Upper lobe of left lung (tissue), 6 donors: ENCODE data around the gene POM121L2. TPM values are rescaled to one million over a fixed set of nuclear protein-coding genes. Genes with fewer than 3 reads are reported as not detected.

ENCODE experiments used
- ATAC-seq, 2 donors: fragments of 200-7000 bp; cut with Tn5 transposase; one replicate each; pipeline ENCODE4 v1.9.1; 2022; ENCODE audit warnings: mild to moderate bottlenecking in 2 of 2, moderate library complexity in 2 of 2; ENCODE audit not compliant: low FRiP score in 2 of 2
- DNase-seq, 2 donors: peaks; one replicate each; pipeline ENCODE4 v3.0.0-alpha.2; 2019 to 2020
- H3K27ac ChIP-seq, 4 donors: fragments of 200-600 bp; sonication (generic); one replicate each; pipeline ENCODE4 v1.5.1; 2016 to 2019
- H3K27me3 ChIP-seq, 4 donors: fragments of 200-600 bp; sonication (generic); one replicate each; pipeline ENCODE4 v1.5.1; 2017 to 2019
- H3K36me3 ChIP-seq, 4 donors: fragments of 200-600 bp; sonication (generic); one replicate each; pipeline ENCODE4 v1.5.1; 2016 to 2019
- H3K4me1 ChIP-seq, 4 donors: fragments of 200-600 bp; sonication (generic); one replicate each; pipeline ENCODE4 v1.5.1; 2018 to 2019
- H3K4me3 ChIP-seq, 4 donors: fragments of 200-600 bp; sonication (generic); one replicate each; pipeline ENCODE4 v1.5.1; 2017 to 2019; ENCODE audit warnings: mild to moderate bottlenecking in 2 of 4, moderate library complexity in 1 of 4
- H3K9me3 ChIP-seq, 4 donors: fragments of 200-600 bp; sonication (generic); one replicate each; pipeline ENCODE4 v1.5.1; 2018 to 2019
- CTCF ChIP-seq, 6 experiments: fragments of 450-650 bp in 4 of 6; fragments of 200-600 bp in 2 of 6; sonication (generic) in 2 of 6; IDR thresholded peaks; one replicate each; pipeline ENCODE4 v1.5.1; 2016 to 2019; ENCODE audit warnings: antibody characterized with exemption in 6 of 6
- EP300 ChIP-seq, 4 donors: sonication (generic); formaldehyde crosslinking; IDR thresholded peaks; one replicate each; pipeline ENCODE4 v1.5.1; 2017; ENCODE audit warnings: antibody characterized with exemption in 4 of 4, control low read depth in 2 of 4
- POLR2A ChIP-seq, 4 donors: fragments of 450-650 bp; IDR thresholded peaks; one replicate each; pipeline ENCODE4 v1.5.1; 2016 to 2017; ENCODE audit warnings: antibody characterized with exemption in 4 of 4, mild to moderate bottlenecking in 2 of 4
- POLR2AphosphoS5 ChIP-seq, 2 donors: sonication (generic); formaldehyde crosslinking; IDR thresholded peaks; one replicate each; pipeline ENCODE4 v1.5.1; 2017; ENCODE audit warnings: antibody characterized with exemption in 2 of 2
- WGBS, 2 donors: methylation state at CpG; one replicate each; pipeline ENCODE4 v1.1.5; 2017 to 2018; 5-methylcytosine and 5-hydroxymethylcytosine counted together
- total RNA-seq, 6 donors: library from RNA; depleted of rRNA in 4 of 6; stranded (reverse); fragments of >200 nt in 4 of 6; gene quantifications; one replicate each; pipeline versions ENCODE4 v1.1.0 to v1.2.1, GENCODE V29; 2016 to 2021
- donor health status: DM: no; HTN: no; CAD: no; lungs with moderate emphysema.
- donor health status: DM: no; HTN: yes; CAD: no; lungs with severe emphysema.

The POM121L2 gene
- total RNA-seq, 6 donors from 2014 or later, result not detected

- Histone ChIP-seq H3K4me3 (no peak overlapping the region), H3K9me3 (no peaks in the 10 kb centered on the region), H3K27me3 (no peaks in the 10 kb centered on the region), H3K27ac (no peak overlapping the region), H3K36me3 (no peaks in the 10 kb centered on the region), H3K4me1 (no peaks in the 10 kb centered on the region)
- ATAC-seq (no peak), DNase-seq (no peak)
- WGBS, 2 donors, result 84 to 88% methylated on average over 4 of the region's 4 CpGs
- TF ChIP-seq POLR2A (IDR thresholded peaks at IDR 0.05) (no peak), POLR2AphosphoS5 (IDR thresholded peaks at IDR 0.05) (no peak), EP300 (IDR thresholded peaks at IDR 0.05) (no peak), CTCF (IDR thresholded peaks at IDR 0.05) (no peak)
Measured at GRCh38 chr6:27321901-27322300, 9.8 kb upstream of the POM121L2 start.

- no peak for DNase-seq
- Histone ChIP-seq H3K4me3 (no peak overlapping the region), H3K4me1 (no peaks in the 10 kb centered on the region), H3K36me3 (no peaks in the 10 kb centered on the region), H3K9me3 (no peaks in the 10 kb centered on the region), H3K27ac (no peak overlapping the region), H3K27me3 (no peaks in the 10 kb centered on the region)
- TF ChIP-seq CTCF (IDR thresholded peaks at IDR 0.05) (no peak), EP300 (IDR thresholded peaks at IDR 0.05) (no peak), POLR2AphosphoS5 (IDR thresholded peaks at IDR 0.05) (no peak), POLR2A (IDR thresholded peaks at IDR 0.05) (no peak)
- ATAC-seq, result no peak
Measured at GRCh38 chr6:27321370-27321769, 9.3 kb upstream of the POM121L2 start.

- no peak for TF ChIP-seq POLR2A (IDR thresholded peaks at IDR 0.05)
- no peak for TF ChIP-seq EP300 (IDR thresholded peaks at IDR 0.05)
- TF ChIP-seq POLR2AphosphoS5 (IDR thresholded peaks at IDR 0.05), result no peak
- no peak for TF ChIP-seq CTCF (IDR thresholded peaks at IDR 0.05)
- no peak for DNase-seq
- Histone ChIP-seq H3K9me3 (no peaks in the 10 kb centered on the region), H3K36me3 (no peaks in the 10 kb centered on the region), H3K27ac (no peak overlapping the region), H3K4me3 (no peak overlapping the region), H3K4me1 (no peaks in the 10 kb centered on the region), H3K27me3 (no peaks in the 10 kb centered on the region)
- no peak for ATAC-seq
- WGBS, 2 donors, result 64 to 67% methylated on average over 2 of the region's 2 CpGs
Measured at GRCh38 chr6:27318973-27319372, 6.9 kb upstream of the POM121L2 start.

- DNase-seq, result no peak
- Histone ChIP-seq H3K4me1 (peaks cover 6 to 15% (median 9%) of the 10 kb centered on the region in 4 donors), H3K4me3 (no peak overlapping the region), H3K27me3 (peaks cover 0 to 4% (median 1%) of the 10 kb centered on the region in 4 donors), H3K27ac (no peak overlapping the region), H3K9me3 (no peaks in the 10 kb centered on the region), H3K36me3 (no peaks in the 10 kb centered on the region)
- no peak for TF ChIP-seq CTCF (IDR thresholded peaks at IDR 0.05)
- no peak for TF ChIP-seq POLR2A (IDR thresholded peaks at IDR 0.05)
- no peak for TF ChIP-seq EP300 (IDR thresholded peaks at IDR 0.05)
- no peak for TF ChIP-seq POLR2AphosphoS5 (IDR thresholded peaks at IDR 0.05)
- WGBS, 2 donors, result 76 to 78% methylated on average over 2 of the region's 2 CpGs
- no peak for ATAC-seq
Measured at GRCh38 chr6:27314046-27314445, 2.0 kb upstream of the POM121L2 start.

GRCh38 chr6:27312950-27313271 is 838 bp upstream of the POM121L2 start:
- H3K27ac ChIP-seq, result no peak overlapping the region
- TF ChIP-seq POLR2A (IDR thresholded peaks at IDR 0.05) (no peak), EP300 (IDR thresholded peaks at IDR 0.05) (no peak), POLR2AphosphoS5 (IDR thresholded peaks at IDR 0.05) (no peak), CTCF (IDR thresholded peaks at IDR 0.05) (no peak)
- DNase-seq, result no peak
- WGBS, 2 donors, result 15 to 16% methylated on average over 8 of the region's 8 CpGs
- H3K4me3 ChIP-seq, result peak overlapping the region in 2 of 4 donors; percentile 52 to 53
- no peaks in the 10 kb centered on the region for H3K36me3 ChIP-seq
- no peak for ATAC-seq
- H3K9me3 ChIP-seq, result no peaks in the 10 kb centered on the region
- peaks cover 0 to 4% (median 1%) of the 10 kb centered on the region in 4 donors for H3K27me3 ChIP-seq
- peaks cover 6 to 15% (median 9%) of the 10 kb centered on the region in 4 donors for H3K4me1 ChIP-seq
